ENCODE measurements around the gene DUOX1.

Gene DUOX1

GRCh38 chr15:45147606-45148005, 17.8 kb downstream of the DUOX1 start:
- TF ChIP-seq CTCF (IDR thresholded peaks at IDR 0.05; ENCODE audit: low read depth, low read length): no peak
- no peak overlapping the region for H3K4me3 ChIP-seq (ENCODE audit: low read depth, low read length)

GRCh38 chr15:45148076-45149059, 18.6 kb downstream of the DUOX1 start:
- no peak for TF ChIP-seq CTCF (IDR thresholded peaks at IDR 0.05; ENCODE audit: low read depth, low read length)
- H3K4me3 ChIP-seq (ENCODE audit: low read depth, low read length): no peak overlapping the region

- no peak overlapping the region for H3K4me3 ChIP-seq (ENCODE audit: low read depth, low read length)
- no peak for TF ChIP-seq CTCF (IDR thresholded peaks at IDR 0.05; ENCODE audit: low read depth, low read length)
Measured at GRCh38 chr15:45149060-45149459, 19.3 kb downstream of the DUOX1 start.

- H3K4me3 ChIP-seq (ENCODE audit: low read depth, low read length): no peak overlapping the region
- TF ChIP-seq CTCF (IDR thresholded peaks at IDR 0.05; ENCODE audit: low read depth, low read length): no peak
Measured at GRCh38 chr15:45150481-45150880, 20.7 kb downstream of the DUOX1 start.

- TF ChIP-seq CTCF (IDR thresholded peaks at IDR 0.05; ENCODE audit: low read depth, low read length): no peak
- no peak overlapping the region for H3K4me3 ChIP-seq (ENCODE audit: low read depth, low read length)
Measured at GRCh38 chr15:45150997-45151396, 21.2 kb downstream of the DUOX1 start.

GRCh38 chr15:45151998-45152828, 22.4 kb downstream of the DUOX1 start:
- TF ChIP-seq CTCF (IDR thresholded peaks at IDR 0.05; ENCODE audit: low read depth, low read length): no peak
- H3K4me3 ChIP-seq (ENCODE audit: low read depth, low read length): no peak overlapping the region

All from WI38 (cell line).